CD14-positive monocyte (primary cell): ENCODE results near the gene CDH11. TPM values are rescaled to one million over a fixed set of nuclear protein-coding genes. Genes with fewer than 3 reads are reported as not detected.

Experiments used
- DNase-seq, 3 donors: peaks; one replicate each; pipeline ENCODE4 v3.0.0-alpha.2; 2011 to 2022
- H2AFZ ChIP-seq: 2 replicates; pipeline ENCODE4 v1.6.0; 2012; ENCODE audit warnings: mild to moderate bottlenecking, low read depth, low read length, inconsistent platforms; ENCODE audit not compliant: insufficient read depth, poor library complexity, severe bottlenecking
- H3K27ac ChIP-seq, 2 donors: 1 replicate in 1 of 2; 2 replicates in 1 of 2; pipeline ENCODE4 v1.5.1; 2012 to 2013; ENCODE audit warnings: low read length in 2 of 2, control low read depth in 1 of 2, inconsistent platforms in 1 of 2, low read depth in 1 of 2, mild to moderate bottlenecking in 1 of 2
- H3K27me3 ChIP-seq, 2 donors: one replicate each; pipeline versions ENCODE4 v1.6.0 to v1.6.1; 2011 to 2013; ENCODE audit warnings: low read length in 2 of 2; ENCODE audit not compliant: control insufficient read depth in 2 of 2, insufficient read depth in 2 of 2
- H3K36me3 ChIP-seq, 2 donors: replicated peaks in 1 of 2; 1 replicate in 1 of 2; 2 replicates in 1 of 2; pipeline versions ENCODE4 v1.5.1 to v1.6.1; 2012 to 2013; ENCODE audit warnings: low read length in 2 of 2, control low read depth in 1 of 2, inconsistent platforms in 1 of 2, mild to moderate bottlenecking in 1 of 2; ENCODE audit not compliant: insufficient read depth in 2 of 2, control insufficient read depth in 1 of 2
- H3K4me1 ChIP-seq, 2 donors: 1 replicate in 1 of 2; 2 replicates in 1 of 2; pipeline versions ENCODE4 v1.5.1 to v1.6.1; 2012 to 2013; ENCODE audit warnings: low read length in 2 of 2, control low read depth in 1 of 2, inconsistent platforms in 1 of 2, mild to moderate bottlenecking in 1 of 2, moderate library complexity in 1 of 2; ENCODE audit not compliant: insufficient read depth in 2 of 2, control insufficient read depth in 1 of 2
- H3K4me2 ChIP-seq: replicated peaks from 2 replicates; pipeline ENCODE3; 2012; ENCODE audit warnings: low read length, moderate library complexity, mild to moderate bottlenecking; ENCODE audit not compliant: poor library complexity, severe bottlenecking; ENCODE audit errors: extremely low read depth
- H3K4me3 ChIP-seq, 3 experiments: fragments of 200-600 bp in 1 of 3; sonication (generic) in 1 of 3; replicated peaks in 1 of 3; 1 replicate in 2 of 3; 2 replicates in 1 of 3; pipeline ENCODE4 v1.5.1; 2011 to 2013; ENCODE audit warnings: low read length in 3 of 3, mild to moderate bottlenecking in 3 of 3, control low read depth in 2 of 3, low read depth in 2 of 3, inconsistent platforms in 1 of 3, moderate library complexity in 1 of 3
- H3K79me2 ChIP-seq: 2 replicates; pipeline ENCODE4 v1.6.0; 2012; ENCODE audit warnings: mild to moderate bottlenecking, control low read depth, inconsistent platforms, low read length, moderate library complexity; ENCODE audit not compliant: insufficient read depth
- H3K9ac ChIP-seq: 2 replicates; pipeline ENCODE4 v1.6.0; 2017; ENCODE audit warnings: low read length, mild to moderate bottlenecking; ENCODE audit not compliant: insufficient read depth, poor library complexity, severe bottlenecking
- H3K9me3 ChIP-seq, 2 donors: replicated peaks in 1 of 2; 1 replicate in 1 of 2; 2 replicates in 1 of 2; pipeline versions ENCODE4 v1.5.1 to v1.6.1; 2012 to 2013; ENCODE audit warnings: low read length in 2 of 2, control low read depth in 1 of 2; ENCODE audit not compliant: control insufficient read depth in 1 of 2, insufficient read depth in 1 of 2
- H4K20me1 ChIP-seq: 2 replicates; pipeline ENCODE4 v1.6.0; 2012; ENCODE audit warnings: mild to moderate bottlenecking, low read length, control low read depth, moderate library complexity; ENCODE audit not compliant: insufficient read depth
- H3K27ac Mint-ChIP-seq, 7 donors: one replicate each; pipeline ENCODE4 v1.8.0; 2020; ENCODE audit warnings: mild to moderate bottlenecking in 7 of 7, mixed read lengths in 7 of 7, moderate library complexity in 6 of 7, inconsistent platforms in 2 of 7
- H3K27me3 Mint-ChIP-seq, 3 donors: one replicate each; pipeline ENCODE4 v1.8.0; 2021 to 2022; ENCODE audit warnings: low read depth in 3 of 3, mild to moderate bottlenecking in 3 of 3, mixed read lengths in 3 of 3, moderate library complexity in 3 of 3, inconsistent platforms in 1 of 3
- H3K36me3 Mint-ChIP-seq, 2 donors: one replicate each; pipeline ENCODE4 v1.8.0; 2020; ENCODE audit warnings: mixed read lengths in 2 of 2, inconsistent platforms in 1 of 2, mild to moderate bottlenecking in 1 of 2
- H3K4me1 Mint-ChIP-seq: one replicate; pipeline ENCODE4 v1.8.0; 2020; ENCODE audit warnings: mild to moderate bottlenecking, mixed read lengths
- H3K4me3 Mint-ChIP-seq, 2 donors: one replicate each; pipeline ENCODE4 v1.8.0; 2020; ENCODE audit warnings: mild to moderate bottlenecking in 2 of 2, mixed read lengths in 2 of 2, moderate library complexity in 1 of 2
- H3K9me3 Mint-ChIP-seq, 7 donors: one replicate each; pipeline ENCODE4 v1.8.0; 2020 to 2022; ENCODE audit warnings: mixed read lengths in 7 of 7, mild to moderate bottlenecking in 6 of 7, moderate library complexity in 6 of 7, inconsistent platforms in 2 of 7
- WGBS: methylation state at CpG from one replicate; pipeline ENCODE4 v1.1.5; 2013; ENCODE audit warnings: missing lambda C conversion rate; ENCODE audit not compliant: insufficient coverage; 5-methylcytosine and 5-hydroxymethylcytosine counted together
- intact Hi-C, 2 donors: fragments of 100-400 bp; cut with micrococcal nuclease; formaldehyde crosslinking; loops; one replicate each; pipeline versions ENCODE4 v1.15.0 to v1.15.1; 2023
- polyA plus RNA-seq, 3 donors: library from polyadenylated mRNA; depleted of rRNA in 1 of 3; unstranded in 2 of 3; stranded (reverse) in 1 of 3; fragments of 300-500 nt in 2 of 3; fragments of >200 nt in 1 of 3; fragmentation: Illumina TruSeq in 2 of 3; gene quantifications; 1 replicate in 2 of 3; 2 replicates in 1 of 3; pipeline ENCODE4 v1.2.3, GENCODE V29; 2012 to 2021
- TF ChIP-seq, protein P1 (sequence below): fragments of 200-600 bp; IDR thresholded peaks from one replicate; pipeline ENCODE4 v1.8.0; 2022; ENCODE audit warnings: antibody characterized with exemption, mild to moderate bottlenecking

Gene CDH11
- polyA plus RNA-seq, 3 donors, result not detected

DNA sequence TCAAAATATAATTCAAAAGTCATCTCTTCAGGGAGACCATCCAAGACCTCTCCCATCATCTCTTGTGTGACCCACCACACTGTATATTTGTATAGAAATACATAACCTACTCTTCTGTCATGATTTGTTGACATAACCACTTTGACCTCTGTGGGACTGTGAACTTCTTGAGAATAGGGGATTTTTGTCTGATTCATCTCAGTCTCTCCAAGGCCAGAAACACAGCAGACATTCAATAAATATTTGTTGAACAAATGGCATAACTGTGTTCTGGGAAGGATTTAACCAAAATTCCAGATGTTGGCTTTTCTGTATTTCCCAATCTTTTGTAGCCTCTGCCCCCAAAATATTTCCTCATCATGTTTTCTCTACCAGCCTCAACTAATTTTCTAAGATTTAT, 169.7 kb downstream of the CDH11 start:
- Histone ChIP-seq H3K79me2 (no peaks in the 10 kb centered on the region), H3K4me2 (no peak overlapping the region), H3K27me3 (no peaks in the 10 kb centered on the region), H3K27ac (no peak overlapping the region), H4K20me1 (no peaks in the 10 kb centered on the region), H2AFZ (no peak overlapping the region), H3K9ac (no peak overlapping the region), H3K4me3 (no peak overlapping the region), H3K4me1 (no peaks in the 10 kb centered on the region), H3K9me3 (peaks cover 0 to 8% of the 10 kb centered on the region in 2 donors), H3K36me3 (no peaks in the 10 kb centered on the region)
- Mint-ChIP-seq H3K27ac (no peak overlapping the region), H3K4me3 (no peak overlapping the region), H3K27me3 (peaks cover 0 to 2% (median 0%) of the 10 kb centered on the region in 3 donors), H3K9me3 (peaks cover 0 to 16% (median 7%) of the 10 kb centered on the region in 7 donors), H3K4me1 (no peaks in the 10 kb centered on the region), H3K36me3 (no peaks in the 10 kb centered on the region)
- no peak for DNase-seq
- TF ChIP-seq, protein P1, sequence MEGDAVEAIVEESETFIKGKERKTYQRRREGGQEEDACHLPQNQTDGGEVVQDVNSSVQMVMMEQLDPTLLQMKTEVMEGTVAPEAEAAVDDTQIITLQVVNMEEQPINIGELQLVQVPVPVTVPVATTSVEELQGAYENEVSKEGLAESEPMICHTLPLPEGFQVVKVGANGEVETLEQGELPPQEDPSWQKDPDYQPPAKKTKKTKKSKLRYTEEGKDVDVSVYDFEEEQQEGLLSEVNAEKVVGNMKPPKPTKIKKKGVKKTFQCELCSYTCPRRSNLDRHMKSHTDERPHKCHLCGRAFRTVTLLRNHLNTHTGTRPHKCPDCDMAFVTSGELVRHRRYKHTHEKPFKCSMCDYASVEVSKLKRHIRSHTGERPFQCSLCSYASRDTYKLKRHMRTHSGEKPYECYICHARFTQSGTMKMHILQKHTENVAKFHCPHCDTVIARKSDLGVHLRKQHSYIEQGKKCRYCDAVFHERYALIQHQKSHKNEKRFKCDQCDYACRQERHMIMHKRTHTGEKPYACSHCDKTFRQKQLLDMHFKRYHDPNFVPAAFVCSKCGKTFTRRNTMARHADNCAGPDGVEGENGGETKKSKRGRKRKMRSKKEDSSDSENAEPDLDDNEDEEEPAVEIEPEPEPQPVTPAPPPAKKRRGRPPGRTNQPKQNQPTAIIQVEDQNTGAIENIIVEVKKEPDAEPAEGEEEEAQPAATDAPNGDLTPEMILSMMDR, result no peak
- intact Hi-C loops, result no loop called here

DNA sequence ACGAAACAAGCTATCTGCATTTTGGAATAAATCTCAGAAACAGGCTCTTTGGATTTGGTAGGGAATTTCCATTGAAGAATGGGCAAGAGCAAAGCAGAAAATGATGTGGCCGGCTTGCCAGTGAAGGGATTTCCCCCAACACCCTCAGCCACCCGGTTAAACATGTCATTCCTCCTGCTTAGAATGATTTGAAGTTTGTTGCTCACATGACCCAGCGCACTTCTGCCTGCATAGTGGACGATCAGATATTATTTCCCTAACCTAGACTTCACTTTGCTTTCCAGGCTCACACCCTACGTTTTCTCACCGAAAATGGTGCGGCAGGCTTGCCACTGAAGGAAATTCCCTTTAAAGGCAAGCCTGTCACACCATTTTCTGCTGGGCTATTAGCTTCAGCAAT, 170.7 kb downstream of the CDH11 start:
- H3K36me3 ChIP-seq, result no peaks in the 10 kb centered on the region
- no peak for DNase-seq
- TF ChIP-seq, protein P1, result no peak
- peaks cover 0 to 8% of the 10 kb centered on the region in 2 donors for H3K9me3 ChIP-seq
- H4K20me1 ChIP-seq, result no peaks in the 10 kb centered on the region
- H3K4me2 ChIP-seq, result no peak overlapping the region
- Mint-ChIP-seq H3K36me3 (no peaks in the 10 kb centered on the region), H3K27me3 (peaks cover 0 to 2% (median 0%) of the 10 kb centered on the region in 3 donors), H3K9me3 (peaks cover 0 to 16% (median 7%) of the 10 kb centered on the region in 7 donors), H3K4me1 (no peaks in the 10 kb centered on the region), H3K27ac (no peak overlapping the region), H3K4me3 (no peak overlapping the region)
- no peaks in the 10 kb centered on the region for H3K79me2 ChIP-seq
- H2AFZ ChIP-seq, result no peak overlapping the region
- 94% methylated on average over 3 of the region's 8 CpGs for WGBS
- no peak overlapping the region for H3K9ac ChIP-seq
- no peak overlapping the region for H3K4me3 ChIP-seq
- no peaks in the 10 kb centered on the region for H3K4me1 ChIP-seq
- intact Hi-C loops, result no loop called here
- H3K27ac ChIP-seq, result no peak overlapping the region
- no peaks in the 10 kb centered on the region for H3K27me3 ChIP-seq
